Ovary (tissue), 9 donors: ENCODE data around the gene MAP2K7. TPM values are rescaled to one million over a fixed set of nuclear protein-coding genes. Genes with fewer than 3 reads are reported as not detected.
A peak's percentile ranks its signal among the peaks of the same experiment; 100 is the strongest.

ENCODE experiments used
- DNase-seq, 5 donors: peaks; one replicate each; pipeline ENCODE4 v3.0.0-alpha.2; 2019 to 2020
- H3K27ac ChIP-seq, 2 donors: fragments of 200-600 bp; one replicate each; pipeline versions ENCODE4 v1.5.1 to v1.8.0; 2019 to 2022
- H3K27me3 ChIP-seq: fragments of 200-600 bp; one replicate; pipeline ENCODE4 v1.8.0; 2022
- H3K36me3 ChIP-seq: fragments of 200-600 bp; sonication (generic); one replicate; pipeline ENCODE4 v1.5.1; 2019
- H3K4me1 ChIP-seq: one replicate; pipeline ENCODE4 v1.8.1; 2013; ENCODE audit warnings: mild to moderate bottlenecking, moderate library complexity; ENCODE audit not compliant: insufficient read depth
- H3K4me3 ChIP-seq: fragments of 200-600 bp; sonication (generic); one replicate; pipeline ENCODE4 v1.5.1; 2017
- H3K9me3 ChIP-seq, 2 donors: fragments of 200-600 bp in 1 of 2; sonication (generic) in 1 of 2; one replicate each; pipeline versions ENCODE4 v1.5.1 to v1.8.1; 2013 to 2019; ENCODE audit warnings: mild to moderate bottlenecking in 1 of 2, moderate library complexity in 1 of 2
- EP300 ChIP-seq: sonication (generic); formaldehyde crosslinking; IDR thresholded peaks from one replicate; pipeline ENCODE4 v1.6.1; 2017; ENCODE audit warnings: antibody characterized with exemption
- POLR2A ChIP-seq: fragments of 450-650 bp; IDR thresholded peaks from one replicate; pipeline ENCODE4 v1.6.1; 2017; ENCODE audit warnings: antibody characterized with exemption, mild to moderate bottlenecking, moderate library complexity
- WGBS, 3 donors: extraction: QIAGEN DNeasy Blood & Tissue Kit in 1 of 3; methylation state at CpG; one replicate each; pipeline versions ENCODE4 v1.1.5 to v1.1.7; 2013 to 2017; 5-methylcytosine and 5-hydroxymethylcytosine counted together
- intact Hi-C, 4 donors: fragments of 100-400 bp; cut with DNase I; formaldehyde crosslinking; loops; one replicate each; pipeline versions ENCODE4 v1.11.0 to v1.15.1; 2022 to 2023
- polyA plus RNA-seq, 2 donors: library from polyadenylated mRNA; stranded (reverse); fragments of 200-250 nt in 1 of 2; fragments of 350-450 nt in 1 of 2; fragmentation: Illumina TruSeq in 1 of 2; extraction: RNeasy Lipid Tissue Mini Kit (QIAGEN cat#74804) in 1 of 2; gene quantifications; one replicate each; pipeline ENCODE4 v1.2.3, GENCODE V29; 2013 to 2014
- total RNA-seq, 7 donors: library from RNA; depleted of rRNA in 2 of 7; stranded (reverse); fragments of >200 nt in 2 of 7; fragmentation: NEBNext Ultra II Directional in 3 of 7; extraction: Animal tissue kit (Norgen Biotek cat#: 25700) in 3 of 7; gene quantifications; one replicate each; pipeline versions ENCODE4 v1.1.0 to v1.2.4, GENCODE V29; 2016 to 2023
- TF ChIP-seq, protein P1 (sequence below), 3 donors: fragments of 450-650 bp in 2 of 3; fragments of 200-600 bp in 1 of 3; IDR thresholded peaks; one replicate each; pipeline versions ENCODE4 v1.5.1 to v1.8.0; 2016 to 2022; ENCODE audit warnings: antibody characterized with exemption in 3 of 3, mild to moderate bottlenecking in 1 of 3
- donor health status: DM: no; HTN: no; CAD: no; lungs with moderate emphysema.
- donor health status: DM: no; HTN: no; CAD: no.
- donor health status: Bipolar disorder and iron deficiency.
- donor health status: DM: yes; HTN: yes; CAD: no.
- donor health status: DM: no; HTN: no; CAD: no.
- donor health status: DM: yes; HTN: yes; CAD: no.

The MAP2K7 gene
- total and polyA plus RNA-seq, 9 donors: 6.3 to 35.5 (median 26.3) TPM

GRCh38 chr19:7926021-7926726 lies 22.5 kb downstream of the MAP2K7 start, which contains the start of gene CTXN1:
TSS of gene CTXN1 (minus strand) at chr19:7926135. CDS start at chr19:7925538, 597 bp downstream.
- peak; percentile 78 to 91 (median 87) for DNase-seq
- H3K4me3 ChIP-seq: peak within 1 kb of the TSS; percentile 41
- H3K27ac ChIP-seq: peak within 1 kb of the TSS; percentile 25 to 88
- H3K4me1 ChIP-seq: peaks cover 42% of the 10 kb centered on the region
- no peaks in the 10 kb centered on the region for H3K9me3 ChIP-seq
- intact Hi-C loops: no loop called here
- no peaks in the 10 kb centered on the region for H3K36me3 ChIP-seq
- 1 to 7% (median 4%) methylated on average over 15 to 65 of the region's 65 CpGs for WGBS, 3 donors
- H3K27me3 ChIP-seq: no peaks in the 10 kb centered on the region
- TF ChIP-seq, protein P1, sequence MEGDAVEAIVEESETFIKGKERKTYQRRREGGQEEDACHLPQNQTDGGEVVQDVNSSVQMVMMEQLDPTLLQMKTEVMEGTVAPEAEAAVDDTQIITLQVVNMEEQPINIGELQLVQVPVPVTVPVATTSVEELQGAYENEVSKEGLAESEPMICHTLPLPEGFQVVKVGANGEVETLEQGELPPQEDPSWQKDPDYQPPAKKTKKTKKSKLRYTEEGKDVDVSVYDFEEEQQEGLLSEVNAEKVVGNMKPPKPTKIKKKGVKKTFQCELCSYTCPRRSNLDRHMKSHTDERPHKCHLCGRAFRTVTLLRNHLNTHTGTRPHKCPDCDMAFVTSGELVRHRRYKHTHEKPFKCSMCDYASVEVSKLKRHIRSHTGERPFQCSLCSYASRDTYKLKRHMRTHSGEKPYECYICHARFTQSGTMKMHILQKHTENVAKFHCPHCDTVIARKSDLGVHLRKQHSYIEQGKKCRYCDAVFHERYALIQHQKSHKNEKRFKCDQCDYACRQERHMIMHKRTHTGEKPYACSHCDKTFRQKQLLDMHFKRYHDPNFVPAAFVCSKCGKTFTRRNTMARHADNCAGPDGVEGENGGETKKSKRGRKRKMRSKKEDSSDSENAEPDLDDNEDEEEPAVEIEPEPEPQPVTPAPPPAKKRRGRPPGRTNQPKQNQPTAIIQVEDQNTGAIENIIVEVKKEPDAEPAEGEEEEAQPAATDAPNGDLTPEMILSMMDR (IDR thresholded peaks at IDR 0.05): peak in 2 of 3 donors; percentile 38 to 42
- no peak for TF ChIP-seq POLR2A

DNA sequence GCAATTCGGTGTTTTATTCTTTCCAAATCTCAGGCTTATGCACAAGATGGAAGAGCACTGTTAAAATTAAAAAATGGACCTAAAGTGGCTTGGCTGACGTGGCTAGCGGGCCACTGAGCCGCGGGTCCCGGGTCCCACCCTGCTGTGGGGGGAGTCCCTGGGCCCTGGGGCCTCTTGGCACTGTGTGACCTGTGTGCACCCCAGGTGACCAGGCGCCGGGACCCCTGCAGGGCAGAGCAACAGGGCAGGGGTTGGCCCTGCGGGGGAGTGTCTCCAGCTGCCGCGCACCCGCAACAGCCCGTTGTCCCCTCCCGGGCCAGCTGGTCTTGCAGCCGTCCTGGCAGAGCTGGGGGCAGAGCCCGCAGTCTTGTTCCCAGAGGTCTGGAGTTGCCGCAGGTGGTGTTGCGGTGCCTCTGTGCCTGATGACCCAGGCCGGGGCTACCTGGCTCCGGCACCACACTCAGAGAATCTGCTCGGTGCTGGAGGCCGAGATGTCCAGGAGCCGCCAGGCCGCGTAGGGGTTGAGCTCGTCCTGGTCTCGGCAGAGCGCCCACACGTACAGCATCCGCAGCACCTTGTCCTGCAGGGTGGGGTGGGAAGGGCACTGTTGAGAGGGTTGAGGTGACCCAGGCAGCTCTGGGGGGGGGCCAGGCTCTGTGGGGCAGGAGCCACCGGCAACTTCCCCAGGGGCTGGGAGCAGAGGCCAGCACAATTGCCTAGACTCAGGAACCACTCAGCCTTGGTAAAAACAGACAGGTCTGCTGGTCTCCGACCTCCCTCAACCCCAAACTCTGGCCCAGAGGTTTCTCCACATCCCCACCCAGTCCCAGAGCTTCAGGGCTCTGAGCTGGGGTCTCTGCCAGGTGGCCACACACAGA lies 23.3 kb downstream of the MAP2K7 start:
- no peaks in the 10 kb centered on the region for H3K9me3 ChIP-seq
- 20 to 46% (median 31%) methylated on average over 20 to 32 of the region's 32 CpGs for WGBS, 3 donors
- H3K27ac ChIP-seq: peak overlapping the region; percentile 70 to 88
- peaks cover 35% of the 10 kb centered on the region for H3K4me1 ChIP-seq
- peak; percentile 48 to 67 (median 60) for DNase-seq
- intact Hi-C loops: no loop called here
- H3K4me3 ChIP-seq: peak overlapping the region; percentile 41
- TF ChIP-seq POLR2A (no peak), EP300 (no peak)
- TF ChIP-seq, protein P1 (IDR thresholded peaks at IDR 0.05): no peak
- H3K27me3 ChIP-seq: no peaks in the 10 kb centered on the region
- no peaks in the 10 kb centered on the region for H3K36me3 ChIP-seq

- peak overlapping the region; percentile 70 to 88 for H3K27ac ChIP-seq
- no peaks in the 10 kb centered on the region for H3K9me3 ChIP-seq
- H3K4me3 ChIP-seq: no peak overlapping the region
- H3K27me3 ChIP-seq: no peaks in the 10 kb centered on the region
- no peaks in the 10 kb centered on the region for H3K36me3 ChIP-seq
- 85 to 88% (median 86%) methylated on average over 23 of the region's 23 CpGs for WGBS, 3 donors
- intact Hi-C loops: no loop called here
- peaks cover 31% of the 10 kb centered on the region for H3K4me1 ChIP-seq
- TF ChIP-seq EP300 (no peak), POLR2A (no peak)
- TF ChIP-seq, protein P1 (IDR thresholded peaks at IDR 0.05): no peak
- DNase-seq: peak; percentile 35 to 65 (median 57)
Measured at GRCh38 chr19:7927605-7928333, 24.1 kb downstream of the MAP2K7 start.

DNA sequence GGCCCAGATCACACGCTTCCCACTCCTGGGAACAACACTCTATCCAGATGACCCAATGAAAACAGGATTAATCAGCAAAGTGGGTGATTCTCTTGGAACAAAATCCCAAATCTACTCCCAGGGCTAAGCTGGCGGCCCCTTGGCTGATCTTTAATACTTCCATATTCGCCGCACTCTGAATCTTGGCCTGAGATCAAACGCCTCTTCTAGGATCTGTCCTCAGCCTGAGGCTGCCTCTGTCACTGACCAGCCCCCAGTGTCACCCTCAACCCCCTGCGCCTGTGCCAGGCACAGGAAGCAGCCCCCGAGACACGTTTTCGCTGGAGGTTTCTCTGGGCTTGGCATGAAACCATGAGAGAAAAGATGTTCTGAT lies 24.6 kb downstream of the MAP2K7 start:
- peak; percentile 33 to 56 (median 52) for DNase-seq
- TF ChIP-seq EP300: no peak
- TF ChIP-seq, protein P1 (IDR thresholded peaks at IDR 0.05): no peak
- no peak for TF ChIP-seq POLR2A
- no peaks in the 10 kb centered on the region for H3K36me3 ChIP-seq
- H3K9me3 ChIP-seq: no peaks in the 10 kb centered on the region
- peaks cover 31% of the 10 kb centered on the region for H3K4me1 ChIP-seq
- intact Hi-C loops: no loop called here
- H3K27ac ChIP-seq: peak overlapping the region; percentile 70 to 88
- no peak overlapping the region for H3K4me3 ChIP-seq
- 32 to 40% (median 33%) methylated on average over 9 of the region's 9 CpGs for WGBS, 3 donors
- no peaks in the 10 kb centered on the region for H3K27me3 ChIP-seq
